IPS DF 6.9 (cell line): ENCODE measurements around the gene PDGFB.

Experiments
- DNase-seq: peaks from one replicate; pipeline ENCODE4 v3.0.0-alpha.2; 2013; ENCODE audit warnings: low read depth, low spot score
- H3K27ac ChIP-seq: one replicate; pipeline ENCODE4 v1.5.1; 2013; ENCODE audit warnings: low read length, control low read depth
- H3K27me3 ChIP-seq: 2 replicates; pipeline ENCODE4 v1.6.1; 2013; ENCODE audit warnings: mild to moderate bottlenecking, low read length; ENCODE audit not compliant: control insufficient read depth, insufficient read depth
- H3K36me3 ChIP-seq: 2 replicates; pipeline ENCODE4 v1.6.1; 2013; ENCODE audit warnings: low read length; ENCODE audit not compliant: control insufficient read depth, insufficient read depth
- H3K4me1 ChIP-seq: 2 replicates; pipeline ENCODE4 v1.6.1; 2013; ENCODE audit warnings: low read length; ENCODE audit not compliant: control insufficient read depth, insufficient read depth
- H3K4me3 ChIP-seq: 2 replicates; pipeline ENCODE4 v1.5.1; 2013; ENCODE audit warnings: mild to moderate bottlenecking, low read length
- H3K9me3 ChIP-seq: 2 replicates; pipeline ENCODE4 v1.6.1; 2013; ENCODE audit warnings: low read length, inconsistent platforms; ENCODE audit not compliant: control insufficient read depth, insufficient read depth
- WGBS: extraction: QIAGEN DNeasy Blood & Tissue Kit; methylation state at CpG from one replicate; pipeline ENCODE4 v1.1.7; 2013; ENCODE audit warnings: mixed read lengths, missing lambda C conversion rate; ENCODE audit not compliant: insufficient read length, insufficient coverage; 5-methylcytosine and 5-hydroxymethylcytosine counted together

Gene PDGFB

GRCh38 chr22:39277142-39277607, 32.4 kb upstream of the PDGFB start:
- no peak overlapping the region for H3K4me3 ChIP-seq
- DNase-seq, result no peak
- no peaks in the 10 kb centered on the region for H3K27me3 ChIP-seq
- no peaks in the 10 kb centered on the region for H3K36me3 ChIP-seq
- no peaks in the 10 kb centered on the region for H3K9me3 ChIP-seq
- no peak overlapping the region for H3K27ac ChIP-seq
- WGBS, result no CpG with 5 or more reads among the region's 6 CpGs
- no peaks in the 10 kb centered on the region for H3K4me1 ChIP-seq

GRCh38 chr22:39276440-39277141, 31.8 kb upstream of the PDGFB start:
- H3K36me3 ChIP-seq, result no peaks in the 10 kb centered on the region
- no peak for DNase-seq
- H3K4me3 ChIP-seq, result no peak overlapping the region
- H3K27ac ChIP-seq, result no peak overlapping the region
- no peaks in the 10 kb centered on the region for H3K4me1 ChIP-seq
- H3K27me3 ChIP-seq, result no peaks in the 10 kb centered on the region
- H3K9me3 ChIP-seq, result no peaks in the 10 kb centered on the region
- WGBS, result no CpG with 5 or more reads among the region's 12 CpGs

- Histone ChIP-seq H3K4me1 (no peaks in the 10 kb centered on the region), H3K27ac (no peak overlapping the region), H3K36me3 (no peaks in the 10 kb centered on the region), H3K4me3 (no peak overlapping the region), H3K9me3 (no peaks in the 10 kb centered on the region), H3K27me3 (no peaks in the 10 kb centered on the region)
- no CpG with 5 or more reads among the region's 9 CpGs for WGBS
- DNase-seq, result no peak
These were observed 31.1 kb upstream of the PDGFB start for GRCh38 chr22:39275814-39276439.

GRCh38 chr22:39273950-39274887, 29.4 kb upstream of the PDGFB start:
- DNase-seq, result no peak
- Histone ChIP-seq H3K36me3 (no peaks in the 10 kb centered on the region), H3K27me3 (no peaks in the 10 kb centered on the region), H3K27ac (no peak overlapping the region), H3K4me3 (no peak overlapping the region), H3K9me3 (no peaks in the 10 kb centered on the region), H3K4me1 (no peaks in the 10 kb centered on the region)
- WGBS, result no CpG with 5 or more reads among the region's 17 CpGs

DNA sequence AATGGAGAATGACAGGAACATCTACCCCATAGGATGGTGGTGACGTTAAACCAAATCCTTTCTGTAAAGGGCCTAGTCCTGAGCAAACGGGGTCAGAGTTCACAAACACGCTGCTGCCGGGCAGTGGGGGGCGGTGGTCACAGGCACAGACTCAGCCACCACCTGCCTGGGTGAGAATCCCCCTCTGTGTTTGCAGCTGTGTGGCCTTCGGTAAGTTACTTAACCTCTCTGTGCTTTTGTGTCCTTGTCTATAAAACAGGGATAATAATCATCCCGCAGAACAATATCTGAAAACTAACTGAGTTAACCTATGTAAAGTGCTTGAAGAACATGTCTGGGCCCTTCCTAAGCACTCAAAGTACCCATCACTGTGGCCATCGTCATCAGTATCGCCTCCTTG, 26.0 kb upstream of the PDGFB start:
- no peaks in the 10 kb centered on the region for H3K36me3 ChIP-seq
- no peak overlapping the region for H3K27ac ChIP-seq
- no peaks in the 10 kb centered on the region for H3K4me1 ChIP-seq
- no peak overlapping the region for H3K4me3 ChIP-seq
- H3K27me3 ChIP-seq, result no peaks in the 10 kb centered on the region
- DNase-seq, result no peak
- H3K9me3 ChIP-seq, result no peaks in the 10 kb centered on the region
- no CpG with 5 or more reads among the region's 9 CpGs for WGBS

- no CpG with 5 or more reads among the region's 5 CpGs for WGBS
These were observed 25.5 kb upstream of the PDGFB start for GRCh38 chr22:39270280-39270679.

DNA sequence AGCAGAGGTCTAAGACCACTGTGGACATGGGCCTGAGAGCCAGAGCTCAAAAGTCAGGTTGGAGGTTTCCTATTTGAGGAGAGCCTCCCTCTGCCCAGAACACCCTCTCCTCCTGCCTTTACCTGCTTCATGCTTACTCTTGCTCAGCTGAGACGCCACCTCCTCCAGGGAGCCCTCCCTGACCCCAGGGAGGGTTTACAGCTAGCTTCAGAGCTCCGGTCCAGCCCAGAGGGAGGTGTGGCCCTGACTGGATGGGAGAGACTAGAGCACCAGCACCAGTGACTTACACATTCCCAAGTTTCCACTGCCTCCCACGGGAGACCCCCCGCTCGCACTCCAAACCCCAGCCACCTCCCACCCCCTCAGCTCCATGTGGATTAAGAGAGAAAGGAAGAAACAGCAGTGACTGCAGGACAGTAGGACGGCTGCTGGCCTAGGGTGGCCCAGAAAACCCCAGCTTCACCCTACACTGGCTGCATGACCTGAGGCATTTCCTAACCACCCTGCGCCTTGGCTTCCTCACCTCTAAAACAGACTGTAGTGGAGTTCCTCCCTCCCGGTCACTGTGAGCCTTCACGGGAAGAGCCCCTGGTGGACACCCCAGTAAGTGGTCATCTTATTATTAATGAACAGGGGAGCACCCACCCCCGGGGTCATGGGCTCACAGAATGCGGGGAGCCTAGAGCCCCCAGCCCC, 24.5 kb upstream of the PDGFB start:
- no CpG with 5 or more reads among the region's 11 CpGs for WGBS
- no peaks in the 10 kb centered on the region for H3K27me3 ChIP-seq
- H3K27ac ChIP-seq, result no peak overlapping the region
- no peaks in the 10 kb centered on the region for H3K9me3 ChIP-seq
- H3K4me3 ChIP-seq, result no peak overlapping the region
- H3K36me3 ChIP-seq, result no peaks in the 10 kb centered on the region
- H3K4me1 ChIP-seq, result no peaks in the 10 kb centered on the region
- no peak for DNase-seq

More at GRCh38 chr22:39270280-39270679, 25.5 kb upstream of the PDGFB start:
- Histone ChIP-seq H3K4me3 (no peak overlapping the region; the same call in 1 of the 2 replicates), H3K27ac (no peak overlapping the region), H3K27me3 (no peaks in the 10 kb centered on the region), H3K4me1 (no peaks in the 10 kb centered on the region), H3K9me3 (no peaks in the 10 kb centered on the region), H3K36me3 (no peaks in the 10 kb centered on the region)
- no peak for DNase-seq

DNA sequence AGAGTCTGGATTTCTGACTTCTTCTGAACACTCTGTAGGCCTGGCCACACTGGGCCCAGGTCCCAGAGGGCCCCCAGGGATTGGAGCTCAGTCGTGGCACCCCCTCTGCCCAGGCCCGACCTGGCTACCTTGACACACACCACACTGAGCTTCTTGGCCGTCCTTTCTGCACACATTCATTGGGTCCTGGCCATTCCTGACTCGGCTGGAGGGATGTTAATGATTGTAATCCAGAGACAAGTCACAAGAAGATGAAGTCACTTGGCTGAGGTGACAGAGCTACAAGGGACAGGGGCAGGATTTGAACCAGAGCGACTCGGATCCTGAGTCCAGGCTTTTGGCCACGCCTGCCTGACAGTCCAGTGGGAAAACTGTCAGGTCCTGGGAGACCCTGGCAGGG, 23.9 kb upstream of the PDGFB start:
- no CpG with 5 or more reads among the region's 7 CpGs for WGBS
- no peaks in the 10 kb centered on the region for H3K9me3 ChIP-seq
- DNase-seq, result no peak
- H3K27ac ChIP-seq, result no peak overlapping the region
- no peaks in the 10 kb centered on the region for H3K27me3 ChIP-seq
- H3K4me1 ChIP-seq, result no peaks in the 10 kb centered on the region
- no peaks in the 10 kb centered on the region for H3K36me3 ChIP-seq
- no peak overlapping the region for H3K4me3 ChIP-seq

GRCh38 chr22:39267974-39268373, 23.2 kb upstream of the PDGFB start:
- no peaks in the 10 kb centered on the region for H3K4me1 ChIP-seq
- no peak overlapping the region for H3K4me3 ChIP-seq
- no peak overlapping the region for H3K27ac ChIP-seq
- no peak for DNase-seq
- 100% methylated on average over 2 of the region's 8 CpGs for WGBS
- H3K36me3 ChIP-seq, result no peaks in the 10 kb centered on the region
- no peaks in the 10 kb centered on the region for H3K9me3 ChIP-seq
- H3K27me3 ChIP-seq, result no peaks in the 10 kb centered on the region
